GM12878 (cell line): ENCODE results near the gene ZNF780B. TPM values are rescaled to one million over a fixed set of nuclear protein-coding genes. Genes with fewer than 3 reads are reported as not detected.

ENCODE experiments used
- ATAC-seq: fragments of 200-7000 bp; cut with Tn5 transposase; 3 replicates; pipeline ENCODE4 v1.9.1; 2020; ENCODE audit warnings: mild to moderate bottlenecking, moderate library complexity
- BruUV-seq: library from RNA; stranded (reverse); fragments of 400-500 nt; replicated peaks from 2 replicates; lab custom pipeline; 2021; lab: Mats Ljungman, UMichigan
- CTCF ChIA-PET: fragments of 300-600 bp; sonication (Branson Sonifier 250); formaldehyde crosslinking; extraction: SDS; loops from one replicate; lab custom pipeline; 2021; ENCODE audit warnings: inconsistent platforms; lab: Yijun Ruan, JAX
- POLR2A ChIA-PET: fragments of 350-600 bp; formaldehyde crosslinking; extraction: SDS; loops from one replicate; lab custom pipeline; 2021; ENCODE audit warnings: inconsistent platforms; lab: Charles Lee
- RAD21 ChIA-PET: fragments of 300-600 bp; sonication (Branson Sonifier 250); formaldehyde crosslinking; loops from one replicate; lab custom pipeline; 2023; ENCODE audit warnings: antibody characterized with exemption; ENCODE audit not compliant: unreplicated experiment; lab: Charles Lee
- SMC1A ChIA-PET: fragments of 300-600 bp; sonication (Branson Sonifier 250); formaldehyde crosslinking; loops from one replicate; lab custom pipeline; 2023; ENCODE audit not compliant: unreplicated experiment, uncharacterized antibody; lab: Charles Lee
- DNase-seq: peaks from one replicate; pipeline ENCODE4 v3.0.0-alpha.2; 2011; ENCODE audit warnings: low read depth, low spot score
- FAIRE-seq: peaks from 3 replicates; lab custom pipeline; 2011; peaks lifted over from hg19 to GRCh38; lab: Jason Lieb, UNC
- H2AFZ ChIP-seq: 2 replicates; pipeline ENCODE4 v1.6.0; 2011; ENCODE audit warnings: low read depth, low read length, control low read depth; ENCODE audit not compliant: control insufficient read depth
- H3K27ac ChIP-seq: 2 replicates; pipeline ENCODE4 v1.5.1; 2011; ENCODE audit warnings: control low read depth; ENCODE audit not compliant: control insufficient read depth, insufficient read depth
- H3K27me3 ChIP-seq, 2 experiments: replicated peaks in 1 of 2; 2 replicates each; pipeline versions ENCODE4 v1.6.0 to v1.6.1; 2011; ENCODE audit warnings: low read length in 1 of 2; ENCODE audit not compliant: control insufficient read depth in 2 of 2, insufficient read depth in 2 of 2
- H3K36me3 ChIP-seq, 2 experiments: 2 replicates each; pipeline ENCODE4 v1.5.1; 2011; ENCODE audit warnings: low read length in 1 of 2; ENCODE audit not compliant: control insufficient read depth in 2 of 2, insufficient read depth in 2 of 2
- H3K4me1 ChIP-seq: 2 replicates; pipeline ENCODE4 v1.6.1; 2011; ENCODE audit warnings: mild to moderate bottlenecking, low read length, moderate library complexity, mixed read lengths; ENCODE audit not compliant: control insufficient read depth, insufficient read depth
- H3K4me2 ChIP-seq: 2 replicates; pipeline ENCODE4 v1.6.0; 2011; ENCODE audit warnings: control low read depth; ENCODE audit not compliant: control insufficient read depth, insufficient read depth
- H3K4me3 ChIP-seq: fragments of 200-600 bp; sonication (generic); 2 replicates; pipeline ENCODE4 v1.5.1; 2016
- H3K79me2 ChIP-seq: 2 replicates; pipeline ENCODE4 v1.6.0; 2011; ENCODE audit warnings: low read length; ENCODE audit not compliant: control insufficient read depth, insufficient read depth
- H3K9ac ChIP-seq: 2 replicates; pipeline ENCODE4 v1.8.0; 2011; ENCODE audit warnings: low read length, control low read depth, mixed read lengths; ENCODE audit not compliant: control insufficient read depth, insufficient read depth
- H3K9me3 ChIP-seq: replicated peaks from 3 replicates; pipeline ENCODE4 v1.5.1; 2011; ENCODE audit warnings: mild to moderate bottlenecking, low read length; ENCODE audit not compliant: control insufficient read depth, insufficient read depth
- H4K20me1 ChIP-seq: 2 replicates; pipeline ENCODE4 v1.6.0; 2011; ENCODE audit not compliant: control insufficient read depth, insufficient read depth
- ASH2L ChIP-seq: fragments of 300-600, 200-600 bp; sonication (generic); IDR thresholded peaks from 2 replicates; pipeline ENCODE4 v1.6.1; 2017; ENCODE audit warnings: low read depth, mild to moderate bottlenecking, borderline replicate concordance
- ATF3 ChIP-seq: IDR thresholded peaks from 2 replicates; pipeline ENCODE4 v1.6.1; 2011; ENCODE audit warnings: low read depth, mild to moderate bottlenecking, low read length, moderate library complexity, borderline replicate concordance; ENCODE audit errors: extremely low read depth
- BMI1 ChIP-seq: fragments of 450-650 bp; IDR thresholded peaks from 2 replicates; pipeline ENCODE4 v1.6.1; 2016; ENCODE audit warnings: mild to moderate bottlenecking, moderate library complexity, borderline replicate concordance
- CHD4 ChIP-seq: fragments of 200-600 bp; sonication (generic); IDR thresholded peaks from 2 replicates; pipeline ENCODE4 v1.6.1; 2016; ENCODE audit warnings: mild to moderate bottlenecking
- EP300 ChIP-seq, 2 experiments: fragments of 150-350 bp in 1 of 2; IDR thresholded peaks; 2 replicates each; pipeline ENCODE4 v1.6.1; 2011 to 2012; ENCODE audit warnings: low read depth in 2 of 2, low read length in 2 of 2, borderline replicate concordance in 1 of 2, improper control_type of control experiment in 1 of 2, inconsistent platforms in 1 of 2; ENCODE audit not compliant: control insufficient read depth in 1 of 2
- EZH2 ChIP-seq: IDR thresholded peaks from 2 replicates; pipeline ENCODE4 v1.6.1; 2012; ENCODE audit warnings: low read depth, mild to moderate bottlenecking, control low read depth, inconsistent platforms, low read length, borderline replicate concordance; ENCODE audit not compliant: control insufficient read depth
- FOS ChIP-seq: IDR thresholded peaks from 3 replicates; pipeline ENCODE4 v1.6.1; 2011; ENCODE audit warnings: borderline replicate concordance; ENCODE audit not compliant: insufficient read length; ENCODE audit errors: extremely low read depth
- HDAC2 ChIP-seq: fragments of 200-600 bp; sonication (generic); IDR thresholded peaks from 2 replicates; pipeline ENCODE4 v1.6.1; 2017
- IKZF1 ChIP-seq: fragments of 450-650 bp; conservative IDR thresholded peaks from 2 replicates; pipeline ENCODE4 v1.6.1; 2017; ENCODE audit warnings: antibody characterized with exemption, mild to moderate bottlenecking
- KAT2A ChIP-seq: conservative IDR thresholded peaks from 2 replicates; pipeline ENCODE4 v1.6.1; 2011; ENCODE audit warnings: low read depth, low read length; ENCODE audit not compliant: control insufficient read depth
- MYC ChIP-seq: IDR thresholded peaks from 2 replicates; pipeline ENCODE4 v1.6.1; 2011; ENCODE audit warnings: mild to moderate bottlenecking, low read length, moderate library complexity, inconsistent platforms; ENCODE audit not compliant: insufficient read depth, insufficient replicate concordance, insufficient read length, severe bottlenecking
- PML ChIP-seq: IDR thresholded peaks from 2 replicates; pipeline ENCODE4 v1.6.1; 2012; ENCODE audit warnings: low read length, inconsistent platforms
- POLR2A ChIP-seq: IDR thresholded peaks from 2 replicates; pipeline ENCODE4 v1.6.1; 2011; ENCODE audit warnings: low read depth, mild to moderate bottlenecking, low read length
- POLR2AphosphoS5 ChIP-seq: IDR thresholded peaks from 2 replicates; pipeline ENCODE4 v1.6.1; 2011; ENCODE audit warnings: mild to moderate bottlenecking, low read length, inconsistent platforms
- SMAD5 ChIP-seq: IDR thresholded peaks from 2 replicates; pipeline ENCODE4 v1.6.1; 2016; ENCODE audit warnings: antibody characterized with exemption, low read depth
- ZBED1 ChIP-seq: IDR thresholded peaks from 2 replicates; pipeline ENCODE4 v1.6.1; 2016; ENCODE audit warnings: borderline replicate concordance
- ZNF274 ChIP-seq: IDR thresholded peaks from one replicate; pipeline ENCODE4 v1.8.0; 2011; ENCODE audit not compliant: insufficient read length, insufficient read depth
- WGBS: methylation state at CpG from one replicate; pipeline ENCODE4 v1.1.6; 2016; ENCODE audit warnings: low lambda C conversion rate; ENCODE audit not compliant: insufficient replicate concordance, insufficient coverage; ENCODE audit errors: missing lambda C conversion rate; 5-methylcytosine and 5-hydroxymethylcytosine counted together
- in situ Hi-C: fragments of 300-500 bp; cut with MboI; formaldehyde crosslinking; loops from 9 replicates; pipeline ENCODE4 v1.14.3; 2018; ENCODE audit warnings: mixed read lengths
- intact Hi-C: fragments of 100-400 bp; cut with micrococcal nuclease; formaldehyde crosslinking; loops from one replicate; pipeline ENCODE4 v1.14.2; 2022; ENCODE audit not compliant: unreplicated experiment
- polyA plus RNA-seq, 11 experiments: library from polyadenylated mRNA; depleted of rRNA in 4 of 11; unstranded in 6 of 11; stranded (reverse) in 5 of 11; fragments of >200 nt; fragmentation: Nextera tagmentation in 4 of 11; fragmentation: Illumina TruSeq in 1 of 11; extraction: Ambion mirVana in 4 of 11; extraction: Trizol in 1 of 11; gene quantifications; 1 replicate in 1 of 11; 2 replicates in 10 of 11; pipeline versions ENCODE4 v1.2.1 to v1.2.3, GENCODE V29; 2011 to 2016; ENCODE audit warnings: inconsistent platforms in 2 of 11, missing spikeins in 2 of 11, low read depth in 1 of 11
- total RNA-seq, 4 experiments: library from RNA; depleted of rRNA in 3 of 4; stranded (reverse); fragments of >200 nt in 3 of 4; fragmentation: Illumina TruSeq in 1 of 4; extraction: Trizol in 1 of 4; gene quantifications; 2 replicates each; pipeline versions ENCODE4 v1.2.1 to v1.2.3, GENCODE V29; 2013 to 2021

The ZNF780B gene
- total and polyA plus RNA-seq, 10 of the 15 experiments (the other 5 are each of a cell fraction or from before 2014, with no cell fraction given), result 7.3 to 24.0 (median 12.3) TPM

GRCh38 chr19:40033989-40034560 is 22.0 kb downstream of the ZNF780B start:
- ChIA-PET CTCF (no interaction called here), SMC1A (no interaction called here), POLR2A (no interaction called here), RAD21 (no interaction called here)
- no peak overlapping the region for H3K4me3 ChIP-seq
- H3K9me3 ChIP-seq, result peaks cover 38% of the 10 kb centered on the region
- H3K36me3 ChIP-seq, result no peaks in the 10 kb centered on the region
- no peaks in the 10 kb centered on the region for H3K4me1 ChIP-seq
- ATAC-seq, result no peak
- H3K9ac ChIP-seq, result no peak overlapping the region
- H3K4me2 ChIP-seq, result no peak overlapping the region
- H3K27me3 ChIP-seq, result no peaks in the 10 kb centered on the region
- DNase-seq, result no peak
- in situ Hi-C loops, result no loop called here
- no peaks in the 10 kb centered on the region for H4K20me1 ChIP-seq
- H3K79me2 ChIP-seq, result no peaks in the 10 kb centered on the region
- H2AFZ ChIP-seq, result no peak overlapping the region
- no TSS peak for BruUV-seq
- WGBS, result 94% methylated on average over 2 of the region's 2 CpGs
- no peak overlapping the region for H3K27ac ChIP-seq
- peak; percentile 40 for TF ChIP-seq ZNF274
- TF ChIP-seq EP300 (IDR thresholded peaks at IDR 0.05; ENCODE audit: borderline replicate concordance in 1 of 2, control insufficient read depth in 1 of 2, low read depth in 2 of 2, low read length in 2 of 2), result no peak
- no peak for FAIRE-seq
- intact Hi-C loops, result no loop called here

GRCh38 chr19:40026597-40026970 is 29.4 kb downstream of the ZNF780B start:
- no peaks in the 10 kb centered on the region for H3K79me2 ChIP-seq
- in situ Hi-C loops (no loop called here), intact Hi-C loops (no loop called here)
- H3K27me3 ChIP-seq, result no peaks in the 10 kb centered on the region
- no peaks in the 10 kb centered on the region for H3K36me3 ChIP-seq
- no peak for ATAC-seq
- no peaks in the 10 kb centered on the region for H4K20me1 ChIP-seq
- ChIA-PET CTCF (no interaction called here), POLR2A (no interaction called here), RAD21 (no interaction called here), SMC1A (no interaction called here)
- FAIRE-seq, result no peak
- H2AFZ ChIP-seq, result no peak overlapping the region
- peaks cover 26% of the 10 kb centered on the region; the same call in 2 of the 3 replicates for H3K9me3 ChIP-seq
- no peak overlapping the region for H3K27ac ChIP-seq
- WGBS, result 91% methylated on average over 5 of the region's 5 CpGs
- no peak overlapping the region for H3K9ac ChIP-seq
- no peak overlapping the region for H3K4me2 ChIP-seq
- DNase-seq, result no peak
- no peaks in the 10 kb centered on the region for H3K4me1 ChIP-seq
- H3K4me3 ChIP-seq, result no peak overlapping the region
- TF ChIP-seq PML (no peak), SMAD5 (no peak), POLR2A (no peak), ZBED1 (no peak), IKZF1 (no peak), HDAC2 (no peak), MYC (no peak), ATF3 (no peak), EZH2 (no peak), KAT2A (no peak), BMI1 (no peak), ASH2L (no peak), FOS (no peak), POLR2AphosphoS5 (no peak), CHD4 (no peak)
- no TSS peak for BruUV-seq
